ENCODE data around the gene SPDYE17. TPM values are rescaled to one million over a fixed set of nuclear protein-coding genes. Genes with fewer than 3 reads are reported as not detected.

The SPDYE17 gene
- polyA plus RNA-seq, 1 donor = not detected

Other genes with a start within 250 kb of the SPDYE17 start
- gene SPDYE18, start 30.2 kb upstream of the SPDYE17 start, polyA plus RNA-seq (ENCODE audit: insufficient read length) = 0.34 TPM
- gene CCDC146, start 90.3 kb upstream of the SPDYE17 start, polyA plus RNA-seq (ENCODE audit: insufficient read length) = 7.6 TPM
- 22.2 TPM for gene FGL2, start 167.5 kb upstream of the SPDYE17 start, polyA plus RNA-seq (ENCODE audit: insufficient read length)

Measured in hindlimb muscle (tissue), 1 donor.